ENCODE data around the gene NOTCH1. TPM values are rescaled to one million over a fixed set of nuclear protein-coding genes. Genes with fewer than 3 reads are reported as not detected.

Gene NOTCH1
- total RNA-seq, 1 experiment from 2014 or later, result 95.6 TPM

DNA sequence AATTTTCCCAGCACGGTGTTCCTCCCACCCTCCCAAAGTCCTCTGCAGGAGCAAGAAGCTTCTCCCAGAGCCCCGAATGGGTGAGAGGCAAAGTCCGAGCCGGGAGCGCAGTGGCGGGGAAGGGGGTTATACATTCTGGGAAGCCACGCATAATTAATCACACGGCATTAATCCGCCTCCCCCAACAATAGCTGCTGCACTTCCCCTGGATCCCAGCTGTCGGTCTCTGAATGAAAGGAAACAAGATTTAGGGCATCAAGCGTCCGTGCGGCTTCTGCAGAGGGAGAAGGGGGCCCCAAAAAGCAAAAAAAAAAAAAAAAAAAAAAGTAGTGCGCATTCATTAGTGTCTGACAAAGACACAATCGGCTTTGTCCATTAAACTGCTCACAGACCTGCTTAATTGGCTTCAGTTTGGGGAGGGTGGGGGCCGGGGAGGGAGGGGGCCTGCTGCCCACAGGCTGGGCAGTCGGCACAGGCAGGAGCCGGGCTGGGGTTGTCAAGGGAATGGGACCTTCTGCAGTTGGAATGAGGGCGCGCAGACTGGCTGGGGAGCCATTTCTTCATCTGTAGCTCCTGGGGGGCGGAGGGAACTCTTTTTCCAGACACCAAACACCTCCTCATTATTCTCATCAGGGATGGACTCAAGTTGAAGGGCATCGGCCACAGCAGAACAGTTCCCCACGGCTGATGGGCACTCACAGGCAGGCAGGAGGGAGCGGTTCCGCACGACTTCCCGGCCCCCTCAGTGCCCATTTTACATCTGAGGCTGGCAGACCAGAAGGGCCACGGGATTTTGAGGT is 3.4 kb downstream of the NOTCH1 start:
- Mint-ChIP-seq H3K4me1 (peaks cover 33% of the 10 kb centered on the region), H3K9me3 (no peaks in the 10 kb centered on the region), H3K36me3 (peaks cover 4% of the 10 kb centered on the region), H3K27ac (no peak overlapping the region), H3K27me3 (ENCODE audit: low read depth) (no peaks in the 10 kb centered on the region), H3K4me3 (no peak overlapping the region; the same call in 1 of the 2 replicates)
- ATAC-seq (no peak), DNase-seq (ENCODE audit: low spot score) (no peak)
- CTCF ChIA-PET, result interaction anchor here (0.8 to 1.3 kb wide), 4 partner anchors 15 to 89 kb away, joined by 3 to 4 read pairs (median 3); no protein-coding TSS in a partner anchor
- POLR2A ChIA-PET, result no interaction called here
- TF ChIP-seq GRHL2 (CRISPR knock-in tag; IDR thresholded peaks at IDR 0.05; ENCODE audit: insufficient replicate concordance, severe bottlenecking), result no peak
- no peak for TF ChIP-seq KAT7 (CRISPR knock-in tag; IDR thresholded peaks at IDR 0.05; ENCODE audit: borderline replicate concordance)
- TF ChIP-seq, protein P1, sequence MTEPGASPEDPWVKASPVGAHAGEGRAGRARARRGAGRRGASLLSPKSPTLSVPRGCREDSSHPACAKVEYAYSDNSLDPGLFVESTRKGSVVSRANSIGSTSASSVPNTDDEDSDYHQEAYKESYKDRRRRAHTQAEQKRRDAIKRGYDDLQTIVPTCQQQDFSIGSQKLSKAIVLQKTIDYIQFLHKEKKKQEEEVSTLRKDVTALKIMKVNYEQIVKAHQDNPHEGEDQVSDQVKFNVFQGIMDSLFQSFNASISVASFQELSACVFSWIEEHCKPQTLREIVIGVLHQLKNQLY (CRISPR knock-in tag; IDR thresholded peaks at IDR 0.05), result no peak

DNA sequence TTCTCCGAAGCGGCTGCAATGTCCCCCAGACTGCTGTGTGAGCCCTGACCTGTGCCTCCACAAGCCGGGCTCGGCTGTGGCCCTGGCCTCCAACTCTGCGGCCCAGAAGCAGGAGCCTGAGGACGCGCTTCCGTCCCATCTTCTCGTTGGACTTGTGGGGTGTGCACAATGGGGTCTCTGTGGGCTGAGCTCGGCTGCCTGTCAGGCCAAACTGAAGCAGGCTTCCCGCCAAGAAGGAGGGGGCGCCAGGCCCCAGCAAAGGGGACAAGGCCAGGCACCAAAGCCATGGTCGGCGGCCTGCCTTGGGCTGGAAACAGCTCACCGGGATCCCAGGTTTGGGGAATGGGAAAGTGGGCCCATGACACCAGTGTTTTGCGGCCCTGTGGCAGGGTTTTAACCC is 4.1 kb downstream of the NOTCH1 start:
- Mint-ChIP-seq H3K36me3 (peaks cover 8% of the 10 kb centered on the region), H3K27ac (peak overlapping the region; percentile 53; the same call in 1 of the 2 replicates), H3K27me3 (ENCODE audit: low read depth) (no peaks in the 10 kb centered on the region), H3K4me1 (peaks cover 26% of the 10 kb centered on the region), H3K9me3 (no peaks in the 10 kb centered on the region), H3K4me3 (no peak overlapping the region)
- CTCF ChIA-PET, result interaction anchor here (0.6 to 1.3 kb wide), 5 partner anchors 15 to 90 kb away, joined by 3 to 5 read pairs (median 3); no protein-coding TSS in a partner anchor
- TF ChIP-seq GTF2I (CRISPR knock-in tag; conservative IDR thresholded peaks at IDR 0.05) (no peak), ESRRA (CRISPR knock-in tag; IDR thresholded peaks at IDR 0.05; ENCODE audit: borderline replicate concordance) (no peak), ZNF138 (CRISPR knock-in tag; conservative IDR thresholded peaks at IDR 0.05) (no peak), CREM (CRISPR knock-in tag; IDR thresholded peaks at IDR 0.05) (no peak), ZMAT4 (CRISPR knock-in tag; IDR thresholded peaks at IDR 0.05) (no peak), JAZF1 (CRISPR knock-in tag; IDR thresholded peaks at IDR 0.05) (no peak), STAT6 (CRISPR knock-in tag; conservative IDR thresholded peaks at IDR 0.05; ENCODE audit: low read depth) (no peak)
- TF ChIP-seq, protein P2, sequence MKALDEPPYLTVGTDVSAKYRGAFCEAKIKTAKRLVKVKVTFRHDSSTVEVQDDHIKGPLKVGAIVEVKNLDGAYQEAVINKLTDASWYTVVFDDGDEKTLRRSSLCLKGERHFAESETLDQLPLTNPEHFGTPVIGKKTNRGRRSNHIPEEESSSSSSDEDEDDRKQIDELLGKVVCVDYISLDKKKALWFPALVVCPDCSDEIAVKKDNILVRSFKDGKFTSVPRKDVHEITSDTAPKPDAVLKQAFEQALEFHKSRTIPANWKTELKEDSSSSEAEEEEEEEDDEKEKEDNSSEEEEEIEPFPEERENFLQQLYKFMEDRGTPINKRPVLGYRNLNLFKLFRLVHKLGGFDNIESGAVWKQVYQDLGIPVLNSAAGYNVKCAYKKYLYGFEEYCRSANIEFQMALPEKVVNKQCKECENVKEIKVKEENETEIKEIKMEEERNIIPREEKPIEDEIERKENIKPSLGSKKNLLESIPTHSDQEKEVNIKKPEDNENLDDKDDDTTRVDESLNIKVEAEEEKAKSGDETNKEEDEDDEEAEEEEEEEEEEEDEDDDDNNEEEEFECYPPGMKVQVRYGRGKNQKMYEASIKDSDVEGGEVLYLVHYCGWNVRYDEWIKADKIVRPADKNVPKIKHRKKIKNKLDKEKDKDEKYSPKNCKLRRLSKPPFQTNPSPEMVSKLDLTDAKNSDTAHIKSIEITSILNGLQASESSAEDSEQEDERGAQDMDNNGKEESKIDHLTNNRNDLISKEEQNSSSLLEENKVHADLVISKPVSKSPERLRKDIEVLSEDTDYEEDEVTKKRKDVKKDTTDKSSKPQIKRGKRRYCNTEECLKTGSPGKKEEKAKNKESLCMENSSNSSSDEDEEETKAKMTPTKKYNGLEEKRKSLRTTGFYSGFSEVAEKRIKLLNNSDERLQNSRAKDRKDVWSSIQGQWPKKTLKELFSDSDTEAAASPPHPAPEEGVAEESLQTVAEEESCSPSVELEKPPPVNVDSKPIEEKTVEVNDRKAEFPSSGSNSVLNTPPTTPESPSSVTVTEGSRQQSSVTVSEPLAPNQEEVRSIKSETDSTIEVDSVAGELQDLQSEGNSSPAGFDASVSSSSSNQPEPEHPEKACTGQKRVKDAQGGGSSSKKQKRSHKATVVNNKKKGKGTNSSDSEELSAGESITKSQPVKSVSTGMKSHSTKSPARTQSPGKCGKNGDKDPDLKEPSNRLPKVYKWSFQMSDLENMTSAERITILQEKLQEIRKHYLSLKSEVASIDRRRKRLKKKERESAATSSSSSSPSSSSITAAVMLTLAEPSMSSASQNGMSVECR (CRISPR knock-in tag; IDR thresholded peaks at IDR 0.05; ENCODE audit: borderline replicate concordance), result no peak
- POLR2A ChIA-PET, result no interaction called here
- DNase-seq (ENCODE audit: low spot score) (no peak), ATAC-seq (no peak)

DNA sequence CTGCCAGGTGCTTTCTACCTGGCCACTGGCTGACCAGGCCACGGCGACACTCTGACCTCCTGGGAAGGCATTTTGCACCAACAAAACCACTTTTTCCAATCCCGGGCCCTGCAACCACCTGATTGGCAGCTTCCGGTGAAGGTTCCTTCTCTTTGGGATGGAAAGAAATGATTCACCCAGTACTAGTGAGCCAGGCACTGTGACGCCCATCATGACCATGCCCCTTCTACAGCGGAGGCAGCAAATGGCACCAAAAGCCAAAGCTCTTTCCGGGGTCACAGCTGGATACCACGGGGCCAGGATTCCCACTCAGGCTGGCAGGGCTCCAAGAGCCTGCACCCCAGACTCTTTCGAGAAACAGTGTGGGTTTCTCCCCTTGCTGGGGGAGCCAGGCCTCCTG is 4.7 kb downstream of the NOTCH1 start:
- Mint-ChIP-seq H3K27me3 (ENCODE audit: low read depth) (no peaks in the 10 kb centered on the region), H3K36me3 (peaks cover 8% of the 10 kb centered on the region), H3K4me3 (no peak overlapping the region), H3K9me3 (no peaks in the 10 kb centered on the region), H3K4me1 (peaks cover 25% of the 10 kb centered on the region), H3K27ac (0 out of 2 replicates have a peak overlapping the region, but pooled peaks have one; percentile 74)
- ChIA-PET CTCF (interaction anchor here (0.6 to 3.3 kb wide), 6 partner anchors 12 to 91 kb away, joined by 3 to 15 read pairs (median 4); no protein-coding TSS in a partner anchor), POLR2A (no interaction called here)
- no peak for DNase-seq (ENCODE audit: low spot score)
- ATAC-seq, result no peak
- TF ChIP-seq, protein P3, sequence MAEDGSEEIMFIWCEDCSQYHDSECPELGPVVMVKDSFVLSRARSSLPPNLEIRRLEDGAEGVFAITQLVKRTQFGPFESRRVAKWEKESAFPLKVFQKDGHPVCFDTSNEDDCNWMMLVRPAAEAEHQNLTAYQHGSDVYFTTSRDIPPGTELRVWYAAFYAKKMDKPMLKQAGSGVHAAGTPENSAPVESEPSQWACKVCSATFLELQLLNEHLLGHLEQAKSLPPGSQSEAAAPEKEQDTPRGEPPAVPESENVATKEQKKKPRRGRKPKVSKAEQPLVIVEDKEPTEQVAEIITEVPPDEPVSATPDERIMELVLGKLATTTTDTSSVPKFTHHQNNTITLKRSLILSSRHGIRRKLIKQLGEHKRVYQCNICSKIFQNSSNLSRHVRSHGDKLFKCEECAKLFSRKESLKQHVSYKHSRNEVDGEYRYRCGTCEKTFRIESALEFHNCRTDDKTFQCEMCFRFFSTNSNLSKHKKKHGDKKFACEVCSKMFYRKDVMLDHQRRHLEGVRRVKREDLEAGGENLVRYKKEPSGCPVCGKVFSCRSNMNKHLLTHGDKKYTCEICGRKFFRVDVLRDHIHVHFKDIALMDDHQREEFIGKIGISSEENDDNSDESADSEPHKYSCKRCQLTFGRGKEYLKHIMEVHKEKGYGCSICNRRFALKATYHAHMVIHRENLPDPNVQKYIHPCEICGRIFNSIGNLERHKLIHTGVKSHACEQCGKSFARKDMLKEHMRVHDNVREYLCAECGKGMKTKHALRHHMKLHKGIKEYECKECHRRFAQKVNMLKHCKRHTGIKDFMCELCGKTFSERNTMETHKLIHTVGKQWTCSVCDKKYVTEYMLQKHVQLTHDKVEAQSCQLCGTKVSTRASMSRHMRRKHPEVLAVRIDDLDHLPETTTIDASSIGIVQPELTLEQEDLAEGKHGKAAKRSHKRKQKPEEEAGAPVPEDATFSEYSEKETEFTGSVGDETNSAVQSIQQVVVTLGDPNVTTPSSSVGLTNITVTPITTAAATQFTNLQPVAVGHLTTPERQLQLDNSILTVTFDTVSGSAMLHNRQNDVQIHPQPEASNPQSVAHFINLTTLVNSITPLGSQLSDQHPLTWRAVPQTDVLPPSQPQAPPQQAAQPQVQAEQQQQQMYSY (CRISPR knock-in tag; IDR thresholded peaks at IDR 0.05), result no peak
- TF ChIP-seq, protein P1 (CRISPR knock-in tag; IDR thresholded peaks at IDR 0.05), result no peak
- TF ChIP-seq ZNF232 (CRISPR knock-in tag; IDR thresholded peaks at IDR 0.05), result no peak
- no peak for TF ChIP-seq SP1 (CRISPR knock-in tag; conservative IDR thresholded peaks at IDR 0.05)
- no peak for TF ChIP-seq RELA (CRISPR knock-in tag; IDR thresholded peaks at IDR 0.05; ENCODE audit: borderline replicate concordance)
- no peak for TF ChIP-seq ZNF138 (CRISPR knock-in tag; conservative IDR thresholded peaks at IDR 0.05)

All from WTC11 (cell line).